ENCODE measurements around the gene AMDHD1.

Gene AMDHD1

GRCh38 chr12:95993907-95994306, 50.8 kb downstream of the AMDHD1 start:
- 95 to 96% methylated on average over 6 to 7 of the region's 7 CpGs for WGBS, 2 experiments
- H3K36me3 ChIP-seq (ENCODE audit: control insufficient read depth, insufficient read depth, low read length) = no peaks in the 10 kb centered on the region
- H3K4me1 ChIP-seq (ENCODE audit: control insufficient read depth, insufficient read depth, low read length) = no peaks in the 10 kb centered on the region
- no peaks in the 10 kb centered on the region for H3K9me3 ChIP-seq (ENCODE audit: control insufficient read depth, low read length)
- H3K27me3 ChIP-seq (ENCODE audit: control insufficient read depth, insufficient read depth, low read length, poor library complexity, severe bottlenecking) = no peaks in the 10 kb centered on the region
- no peak overlapping the region for H3K27ac ChIP-seq (ENCODE audit: insufficient read depth, low read depth, low read length, poor library complexity, severe bottlenecking)
- H3K4me3 ChIP-seq (ENCODE audit: insufficient read depth, low read depth, low read length) = no peak overlapping the region

- 88 to 93% methylated on average over 5 of the region's 5 CpGs for WGBS, 2 experiments
These were observed 51.3 kb downstream of the AMDHD1 start for GRCh38 chr12:95994476-95994875.

GRCh38 chr12:95995238-95996031, 52.3 kb downstream of the AMDHD1 start:
- no peaks in the 10 kb centered on the region for H3K9me3 ChIP-seq (ENCODE audit: control insufficient read depth, low read length)
- H3K27ac ChIP-seq (ENCODE audit: insufficient read depth, low read depth, low read length, poor library complexity, severe bottlenecking) = no peak overlapping the region
- peaks cover 3% of the 10 kb centered on the region for H3K36me3 ChIP-seq (ENCODE audit: control insufficient read depth, insufficient read depth, low read length)
- H3K4me1 ChIP-seq (ENCODE audit: control insufficient read depth, insufficient read depth, low read length) = no peaks in the 10 kb centered on the region
- WGBS, 2 experiments = 95 to 96% methylated on average over 29 of the region's 29 CpGs
- H3K4me3 ChIP-seq (ENCODE audit: insufficient read depth, low read depth, low read length) = no peak overlapping the region
- H3K27me3 ChIP-seq (ENCODE audit: control insufficient read depth, insufficient read depth, low read length, poor library complexity, severe bottlenecking) = no peaks in the 10 kb centered on the region

More at GRCh38 chr12:95994476-95994875, 51.3 kb downstream of the AMDHD1 start:
- H3K36me3 ChIP-seq (ENCODE audit: control insufficient read depth, insufficient read depth, low read length) = no peaks in the 10 kb centered on the region
- no peak overlapping the region for H3K27ac ChIP-seq (ENCODE audit: insufficient read depth, low read depth, low read length, poor library complexity, severe bottlenecking)
- H3K4me1 ChIP-seq (ENCODE audit: control insufficient read depth, insufficient read depth, low read length) = no peaks in the 10 kb centered on the region
- no peak overlapping the region for H3K4me3 ChIP-seq (ENCODE audit: insufficient read depth, low read depth, low read length)
- H3K9me3 ChIP-seq (ENCODE audit: control insufficient read depth, low read length) = no peaks in the 10 kb centered on the region
- no peaks in the 10 kb centered on the region for H3K27me3 ChIP-seq (ENCODE audit: control insufficient read depth, insufficient read depth, low read length, poor library complexity, severe bottlenecking)

GRCh38 chr12:95996034-95996658, 53.0 kb downstream of the AMDHD1 start, which contains the start of gene HAL:
Gene HAL, minus strand, starts transcription at chr12:95996344. Its CDS starts 434 bp downstream, at chr12:95995910.
- H3K4me1 ChIP-seq (ENCODE audit: control insufficient read depth, insufficient read depth, low read length) = no peaks in the 10 kb centered on the region
- no peak within 1 kb of the TSS for H3K27ac ChIP-seq (ENCODE audit: insufficient read depth, low read depth, low read length, poor library complexity, severe bottlenecking)
- H3K36me3 ChIP-seq (ENCODE audit: control insufficient read depth, insufficient read depth, low read length) = peaks cover 3% of the 10 kb centered on the region
- no peaks in the 10 kb centered on the region for H3K27me3 ChIP-seq (ENCODE audit: control insufficient read depth, insufficient read depth, low read length, poor library complexity, severe bottlenecking)
- H3K4me3 ChIP-seq (ENCODE audit: insufficient read depth, low read depth, low read length) = no peak within 1 kb of the TSS
- 91 to 92% methylated on average over 7 of the region's 7 CpGs for WGBS, 2 experiments
- H3K9me3 ChIP-seq (ENCODE audit: control insufficient read depth, low read length) = no peaks in the 10 kb centered on the region

- Histone ChIP-seq H3K9me3 (ENCODE audit: control insufficient read depth, low read length) (no peaks in the 10 kb centered on the region), H3K4me1 (ENCODE audit: control insufficient read depth, insufficient read depth, low read length) (no peaks in the 10 kb centered on the region), H3K36me3 (ENCODE audit: control insufficient read depth, insufficient read depth, low read length) (peaks cover 3% of the 10 kb centered on the region), H3K27ac (ENCODE audit: insufficient read depth, low read depth, low read length, poor library complexity, severe bottlenecking) (no peak overlapping the region), H3K27me3 (ENCODE audit: control insufficient read depth, insufficient read depth, low read length, poor library complexity, severe bottlenecking) (no peaks in the 10 kb centered on the region), H3K4me3 (ENCODE audit: insufficient read depth, low read depth, low read length) (no peak overlapping the region)
- 91 to 93% methylated on average over 3 of the region's 3 CpGs for WGBS, 2 experiments
These were observed 54.1 kb downstream of the AMDHD1 start for GRCh38 chr12:95997276-95997675.

- peaks cover 7% of the 10 kb centered on the region for H3K36me3 ChIP-seq (ENCODE audit: control insufficient read depth, insufficient read depth, low read length)
- no peak overlapping the region for H3K27ac ChIP-seq (ENCODE audit: insufficient read depth, low read depth, low read length, poor library complexity, severe bottlenecking)
- 84 to 94% methylated on average over 4 to 5 of the region's 5 CpGs for WGBS, 2 experiments
- no peaks in the 10 kb centered on the region for H3K4me1 ChIP-seq (ENCODE audit: control insufficient read depth, insufficient read depth, low read length)
- H3K9me3 ChIP-seq (ENCODE audit: control insufficient read depth, low read length) = no peaks in the 10 kb centered on the region
- H3K4me3 ChIP-seq (ENCODE audit: insufficient read depth, low read depth, low read length) = no peak overlapping the region
- H3K27me3 ChIP-seq (ENCODE audit: control insufficient read depth, insufficient read depth, low read length, poor library complexity, severe bottlenecking) = no peaks in the 10 kb centered on the region
These were observed 54.9 kb downstream of the AMDHD1 start for GRCh38 chr12:95997911-95998510.

- H3K27me3 ChIP-seq (ENCODE audit: control insufficient read depth, insufficient read depth, low read length, poor library complexity, severe bottlenecking) = no peaks in the 10 kb centered on the region
- peaks cover 9% of the 10 kb centered on the region for H3K36me3 ChIP-seq (ENCODE audit: control insufficient read depth, insufficient read depth, low read length)
- WGBS, 2 experiments = 43% methylated on average over 7 of the region's 7 CpGs
- H3K27ac ChIP-seq (ENCODE audit: insufficient read depth, low read depth, low read length, poor library complexity, severe bottlenecking) = no peak overlapping the region
- H3K9me3 ChIP-seq (ENCODE audit: control insufficient read depth, low read length) = no peaks in the 10 kb centered on the region
- no peaks in the 10 kb centered on the region for H3K4me1 ChIP-seq (ENCODE audit: control insufficient read depth, insufficient read depth, low read length)
- no peak overlapping the region for H3K4me3 ChIP-seq (ENCODE audit: insufficient read depth, low read depth, low read length)
These were observed 55.6 kb downstream of the AMDHD1 start for GRCh38 chr12:95998611-95999286.

GRCh38 chr12:95999484-95999883, 56.4 kb downstream of the AMDHD1 start:
- WGBS, 2 experiments = 82 to 83% methylated on average over 5 of the region's 5 CpGs
- peaks cover 10% of the 10 kb centered on the region for H3K36me3 ChIP-seq (ENCODE audit: control insufficient read depth, insufficient read depth, low read length)
- H3K4me1 ChIP-seq (ENCODE audit: control insufficient read depth, insufficient read depth, low read length) = no peaks in the 10 kb centered on the region
- H3K9me3 ChIP-seq (ENCODE audit: control insufficient read depth, low read length) = no peaks in the 10 kb centered on the region
- H3K27me3 ChIP-seq (ENCODE audit: control insufficient read depth, insufficient read depth, low read length, poor library complexity, severe bottlenecking) = no peaks in the 10 kb centered on the region
- no peak overlapping the region for H3K4me3 ChIP-seq (ENCODE audit: insufficient read depth, low read depth, low read length)
- H3K27ac ChIP-seq (ENCODE audit: insufficient read depth, low read depth, low read length, poor library complexity, severe bottlenecking) = no peak overlapping the region

GRCh38 chr12:96000858-96001257, 57.7 kb downstream of the AMDHD1 start:
- no peaks in the 10 kb centered on the region for H3K9me3 ChIP-seq (ENCODE audit: control insufficient read depth, low read length)
- H3K4me3 ChIP-seq (ENCODE audit: insufficient read depth, low read depth, low read length) = no peak overlapping the region
- 86 to 92% methylated on average over 5 of the region's 5 CpGs for WGBS, 2 experiments

GRCh38 chr12:96006727-96007126, 63.6 kb downstream of the AMDHD1 start:
- Histone ChIP-seq H3K4me3 (ENCODE audit: insufficient read depth, low read depth, low read length) (no peak overlapping the region), H3K36me3 (ENCODE audit: control insufficient read depth, insufficient read depth, low read length) (peaks cover 21% of the 10 kb centered on the region), H3K4me1 (ENCODE audit: control insufficient read depth, insufficient read depth, low read length) (no peaks in the 10 kb centered on the region), H3K9me3 (ENCODE audit: control insufficient read depth, low read length) (no peaks in the 10 kb centered on the region), H3K27me3 (ENCODE audit: control insufficient read depth, insufficient read depth, low read length, poor library complexity, severe bottlenecking) (no peaks in the 10 kb centered on the region), H3K27ac (ENCODE audit: insufficient read depth, low read depth, low read length, poor library complexity, severe bottlenecking) (no peak overlapping the region)
- no CpG with 5 or more reads among the region's 1 CpG for WGBS, 2 experiments

More at GRCh38 chr12:96000858-96001257, 57.7 kb downstream of the AMDHD1 start:
- Histone ChIP-seq H3K4me1 (ENCODE audit: control insufficient read depth, insufficient read depth, low read length) (no peaks in the 10 kb centered on the region), H3K27me3 (ENCODE audit: control insufficient read depth, insufficient read depth, low read length, poor library complexity, severe bottlenecking) (no peaks in the 10 kb centered on the region), H3K36me3 (ENCODE audit: control insufficient read depth, insufficient read depth, low read length) (peaks cover 10% of the 10 kb centered on the region), H3K27ac (ENCODE audit: insufficient read depth, low read depth, low read length, poor library complexity, severe bottlenecking) (no peak overlapping the region)

Data from ectodermal cell (in vitro differentiated cells).